ENCODE data around the gene LIN52.

LIN52 gene

GRCh38 chr14:74084277-74085046, at the start of gene LIN52, which contains the start of gene ALDH6A1:
Gene LIN52 (plus strand): TSS chr14:74084956. CDS start chr14:74084975, 19 bp downstream.
Gene ALDH6A1 (minus strand): TSS chr14:74084453. CDS start chr14:74084394, 59 bp downstream.
- peak; percentile 94 to 100 (median 100) for DNase-seq

GRCh38 chr14:74035556-74035955, 49.2 kb upstream of the LIN52 start:
- no peak for DNase-seq

- no peak for DNase-seq
Measured at GRCh38 chr14:74038020-74038859, 46.5 kb upstream of the LIN52 start.

DNA sequence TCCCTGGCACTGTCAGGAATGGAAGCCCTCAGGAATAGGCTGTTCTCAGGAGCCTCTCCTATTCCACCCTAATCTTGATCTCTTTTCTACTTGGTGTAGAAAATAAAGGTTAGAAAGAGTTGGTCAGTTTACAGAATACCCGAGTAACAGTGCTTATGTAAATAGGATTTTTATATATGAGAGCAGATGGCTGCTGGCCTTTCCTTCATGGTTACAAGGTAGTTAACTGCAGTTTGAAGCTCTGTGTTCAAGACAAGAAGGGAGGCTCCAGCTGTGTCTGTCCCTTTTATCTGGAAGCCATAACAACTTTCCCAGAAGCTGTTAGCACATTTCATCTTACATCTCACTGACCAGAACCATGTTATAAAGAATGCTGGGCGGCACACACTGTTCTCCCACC, 42.5 kb upstream of the LIN52 start:
- no peak for DNase-seq

- DNase-seq, result no peak
Measured at GRCh38 chr14:74045522-74045921, 39.2 kb upstream of the LIN52 start.

- DNase-seq, result no peak
Measured at GRCh38 chr14:74048281-74048680, 36.5 kb upstream of the LIN52 start.

- DNase-seq, result no peak
Measured at GRCh38 chr14:74049876-74050495, 34.8 kb upstream of the LIN52 start.

- no peak for DNase-seq
Measured at GRCh38 chr14:74062809-74063150, 22.0 kb upstream of the LIN52 start.

DNA sequence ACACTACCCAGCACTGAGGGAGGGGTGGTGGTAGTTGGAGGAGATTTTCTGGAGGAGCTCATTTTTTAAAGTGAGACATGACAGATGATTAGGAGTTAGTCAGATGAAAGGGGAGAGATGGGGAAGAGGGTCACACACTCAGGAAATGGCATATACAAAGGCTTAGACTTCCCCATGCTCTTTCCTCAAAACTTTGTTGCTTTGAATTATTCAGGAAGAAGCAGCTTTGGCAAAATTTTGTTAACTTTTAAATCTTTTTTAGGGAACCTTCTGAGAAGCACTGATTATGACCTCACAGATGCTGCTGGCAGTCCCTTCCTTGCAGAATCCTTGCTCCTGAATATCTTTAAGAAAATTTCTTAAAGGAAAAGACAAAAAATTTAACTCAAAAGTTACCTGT, 20.3 kb upstream of the LIN52 start:
- no peak for DNase-seq

- no peak for DNase-seq
Measured at GRCh38 chr14:74064883-74065282, 19.9 kb upstream of the LIN52 start.

DNA sequence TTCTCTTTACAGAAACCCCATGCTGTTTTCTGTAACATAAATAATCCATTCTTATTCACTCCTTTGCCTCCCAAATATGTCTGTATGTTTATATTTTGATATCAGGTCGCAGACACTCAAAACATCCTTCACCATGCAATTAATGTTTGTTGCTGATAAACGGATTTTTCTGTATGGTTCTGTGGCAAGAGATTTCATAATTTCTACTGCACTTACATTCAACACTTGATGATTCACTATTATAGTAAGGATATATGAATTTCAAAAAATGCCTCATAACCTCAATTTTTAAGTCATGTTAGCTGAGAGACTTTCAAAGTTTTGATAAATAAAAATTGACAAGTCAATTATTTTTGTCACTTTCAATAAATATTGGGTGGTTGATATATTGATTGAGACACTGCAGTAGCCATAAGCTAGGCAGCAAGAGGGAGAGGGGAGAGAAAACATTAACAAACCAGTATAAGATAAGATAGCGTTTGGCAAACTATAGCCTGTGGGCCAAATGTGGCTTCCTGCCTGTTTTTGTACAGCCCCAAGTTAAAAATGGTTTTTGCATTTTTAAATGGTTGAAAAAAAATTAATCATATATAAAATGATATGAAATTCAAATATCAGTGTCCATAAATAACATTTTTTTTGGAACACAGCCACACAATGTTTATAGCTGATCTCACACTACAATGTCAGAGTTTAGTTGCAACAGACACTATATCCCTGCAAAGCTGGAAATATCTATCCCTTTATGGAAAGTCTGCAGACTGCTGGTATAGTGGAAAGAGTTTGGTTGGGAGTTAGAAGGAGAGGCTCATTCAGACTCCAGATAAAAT, 18.8 kb upstream of the LIN52 start:
- DNase-seq, result no peak

DNA sequence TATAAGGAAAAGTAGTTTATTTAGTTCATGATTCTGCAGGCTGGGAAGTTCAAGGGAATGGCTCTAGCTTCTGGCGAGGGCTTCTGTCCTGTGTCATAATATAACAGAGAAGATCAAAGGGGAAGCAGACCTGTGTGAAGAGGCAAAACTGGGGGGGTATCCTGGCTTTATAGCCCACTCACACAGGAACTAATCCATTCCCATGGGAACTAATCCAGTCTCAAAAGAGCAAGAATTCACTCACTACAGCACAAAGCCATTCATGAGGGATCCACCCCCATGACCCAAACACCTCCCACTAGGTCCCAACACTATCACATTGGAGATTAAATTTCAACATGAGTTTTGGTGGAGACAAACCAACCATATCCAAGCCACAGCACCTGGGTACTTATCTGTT, 7.4 kb upstream of the LIN52 start:
- DNase-seq, result no peak

DNA sequence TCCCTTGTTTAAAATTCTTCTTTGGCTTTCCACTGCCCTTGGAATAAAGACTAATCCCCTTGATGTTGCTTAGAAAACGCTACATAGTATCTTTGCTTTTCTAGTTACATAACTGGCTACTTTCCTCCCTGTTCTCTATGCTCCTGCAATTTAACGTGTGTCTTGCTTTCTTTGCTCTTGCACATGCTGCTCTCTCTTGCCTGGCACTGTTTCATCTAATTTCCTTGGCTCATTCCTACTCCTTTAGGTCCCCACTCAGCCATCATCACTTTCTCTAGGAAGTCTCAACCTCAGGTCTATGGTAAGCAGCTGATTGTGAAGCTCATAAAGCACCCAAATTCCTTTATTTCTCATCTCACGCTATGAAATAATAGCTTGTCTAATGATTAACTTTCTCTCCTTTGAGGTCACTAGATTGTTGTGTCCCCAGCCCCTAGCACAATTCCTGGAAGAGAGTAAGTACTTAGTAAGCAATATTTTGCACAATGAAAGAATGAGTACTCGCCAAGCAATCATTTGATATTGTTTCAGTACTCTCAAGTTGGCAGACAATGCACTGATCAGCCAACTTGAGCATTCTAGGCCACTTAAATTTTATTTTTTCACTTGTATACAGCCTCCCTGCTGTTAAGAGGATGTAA, 3.8 kb upstream of the LIN52 start:
- DNase-seq, result no peak

- no peak for DNase-seq
Measured at GRCh38 chr14:74081491-74081890, 3.3 kb upstream of the LIN52 start.

- DNase-seq, result no peak
Measured at GRCh38 chr14:74083161-74083560, 1.6 kb upstream of the LIN52 start.

GRCh38 chr14:74083784-74084276, 926 bp upstream of the LIN52 start:
- DNase-seq, result peak in 2 of 56 donors; percentile 5 to 19

DNA sequence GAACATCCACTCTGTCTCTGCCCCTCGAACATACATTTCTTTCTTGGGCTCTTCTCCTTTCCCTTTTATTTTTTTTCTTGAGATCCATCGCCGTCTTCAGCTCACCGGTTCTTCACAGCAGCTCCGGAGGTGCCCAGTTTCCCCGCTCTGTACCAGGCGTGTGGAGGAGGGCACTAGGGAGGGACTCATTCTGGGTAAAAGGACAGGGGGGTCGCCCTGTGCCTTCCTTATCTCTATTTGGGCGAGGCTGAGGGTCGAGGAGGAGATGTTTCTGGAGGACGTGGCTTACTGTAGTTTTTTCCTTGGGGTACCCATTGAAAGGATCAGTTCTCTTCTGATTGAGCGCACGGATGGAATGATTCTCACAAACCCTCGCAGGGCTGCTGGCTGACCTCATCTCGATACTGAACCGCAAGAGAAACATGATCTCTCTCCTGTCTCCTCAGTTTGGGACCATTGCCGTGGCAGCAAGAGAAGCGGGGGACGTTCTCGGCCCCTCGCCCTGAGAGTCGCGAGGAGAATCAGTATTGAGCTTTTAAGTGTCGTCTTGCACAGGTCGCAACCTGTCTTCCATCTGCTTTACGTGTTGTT, 386 bp downstream of the LIN52 start:
- peak in 3 of 56 donors; percentile 26 to 36 (median 29) for DNase-seq

DNA sequence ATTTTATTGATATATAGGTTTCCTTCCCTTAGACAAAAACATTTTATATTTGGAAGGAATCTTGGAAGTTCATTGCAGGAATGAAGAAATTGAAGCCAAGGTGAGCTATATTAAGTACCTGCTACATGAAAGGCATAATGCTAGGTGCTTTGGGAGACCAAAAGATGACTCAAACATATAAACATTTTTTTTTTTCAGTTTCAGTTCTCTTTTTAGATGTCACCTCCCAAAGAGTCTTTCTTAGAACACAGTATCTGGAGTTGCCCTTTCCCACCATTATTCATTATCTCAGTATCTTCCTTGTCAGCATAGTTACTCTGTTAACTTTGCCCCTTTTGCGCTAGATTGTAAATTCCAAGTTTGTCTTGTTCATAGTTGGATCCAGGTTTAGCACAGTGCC, 1.1 kb downstream of the LIN52 start:
- no peak for DNase-seq

DNA sequence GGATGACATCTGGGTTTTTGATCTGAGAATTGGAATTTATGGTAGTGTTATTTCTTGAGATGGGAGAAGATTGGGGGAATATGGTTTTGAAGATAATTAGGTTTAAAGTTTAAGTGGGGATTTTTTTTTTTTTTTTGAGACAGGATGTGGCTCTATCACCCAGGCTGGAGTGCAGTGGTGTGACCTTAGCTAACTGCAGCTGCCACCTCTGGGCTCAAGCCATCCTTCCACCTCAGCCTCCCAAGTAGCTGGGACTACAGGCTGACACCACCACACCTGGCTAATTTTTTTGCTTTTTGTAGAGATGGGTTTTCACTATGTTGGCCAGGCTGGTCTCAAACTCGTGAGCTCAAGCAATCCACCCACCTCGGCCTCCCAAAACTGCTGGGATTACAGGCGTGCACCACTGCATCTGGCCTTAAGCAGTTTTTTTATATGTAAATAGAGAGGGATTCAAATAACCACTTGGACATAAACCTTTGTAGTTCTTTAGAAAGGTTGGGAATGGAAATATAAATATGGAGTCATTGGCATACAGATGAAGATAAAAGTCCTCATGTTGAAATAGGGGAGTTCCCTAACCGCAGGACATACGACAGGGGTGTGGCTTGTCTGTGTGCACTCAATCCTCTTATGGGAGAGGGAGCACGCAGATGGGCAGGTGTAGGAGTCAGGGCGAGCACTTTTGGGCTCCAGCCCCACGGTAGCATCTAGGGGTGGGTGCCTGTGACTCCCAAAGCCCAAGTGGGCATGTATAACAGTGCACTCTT, 4.7 kb downstream of the LIN52 start:
- no peak for DNase-seq
